Hematopoietic multipotent progenitor cell treated with erythropoietin and hydrocortisone succinate and interleukin-3 and kit ligand, for 17 days (in vitro differentiated cells): ENCODE results near the gene MESD.

ENCODE experiments used
- DNase-seq: peaks from one replicate; pipeline ENCODE4 v3.0.0-alpha.2; 2015; ENCODE audit warnings: low spot score

The MESD gene

DNA sequence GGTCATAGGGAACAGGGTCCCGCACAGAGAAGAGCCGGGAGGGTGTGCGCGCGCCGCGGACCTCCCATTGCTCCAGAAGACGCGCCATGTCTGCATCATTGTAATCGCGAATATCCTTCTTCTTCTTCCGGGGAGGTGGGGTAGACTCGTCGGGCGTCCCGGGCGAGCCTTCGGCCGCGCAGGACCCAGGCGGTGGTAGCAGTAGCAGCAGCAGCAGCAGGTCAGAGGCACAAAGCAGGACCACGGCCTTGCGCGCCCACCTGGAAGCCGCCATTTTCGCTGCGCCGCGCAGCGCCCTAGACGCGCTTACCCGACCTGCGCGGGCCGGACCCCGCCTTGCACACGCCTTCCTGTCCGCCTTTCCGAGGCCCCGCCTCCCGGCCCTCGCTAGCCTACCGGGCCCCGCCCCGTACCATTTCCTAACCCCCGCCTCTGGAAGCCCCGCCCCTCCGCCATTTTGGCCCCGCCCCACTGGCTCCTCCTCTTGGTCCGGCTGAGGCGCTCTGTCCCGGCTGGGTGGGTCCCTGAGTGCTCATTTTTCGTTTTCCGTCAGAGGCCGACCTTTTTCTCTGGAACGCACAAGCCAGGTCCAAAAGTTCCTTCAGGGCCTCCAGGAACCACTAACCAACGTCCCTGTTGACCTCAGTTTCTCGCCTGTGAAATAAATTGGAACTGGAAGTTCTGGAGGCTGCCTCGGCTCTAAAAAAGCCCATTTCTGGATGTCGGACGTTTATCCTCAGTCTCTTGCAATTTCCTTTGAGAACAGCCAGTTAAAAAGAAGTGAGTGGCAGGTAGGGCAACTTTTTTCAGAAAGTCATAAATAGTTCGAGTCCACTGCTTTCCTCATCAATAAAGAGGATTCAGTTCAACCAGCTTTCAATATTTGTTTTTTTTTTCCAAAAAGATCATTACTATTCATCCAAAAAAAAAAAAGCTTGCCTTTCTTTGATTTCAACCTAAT, at the start of gene MESD:
MESD (minus strand) TSS at position 302 of the 961 bp plus-strand sequence; CDS start at position 274, 28 bp downstream.
- DNase-seq: peak; percentile 95

DNA sequence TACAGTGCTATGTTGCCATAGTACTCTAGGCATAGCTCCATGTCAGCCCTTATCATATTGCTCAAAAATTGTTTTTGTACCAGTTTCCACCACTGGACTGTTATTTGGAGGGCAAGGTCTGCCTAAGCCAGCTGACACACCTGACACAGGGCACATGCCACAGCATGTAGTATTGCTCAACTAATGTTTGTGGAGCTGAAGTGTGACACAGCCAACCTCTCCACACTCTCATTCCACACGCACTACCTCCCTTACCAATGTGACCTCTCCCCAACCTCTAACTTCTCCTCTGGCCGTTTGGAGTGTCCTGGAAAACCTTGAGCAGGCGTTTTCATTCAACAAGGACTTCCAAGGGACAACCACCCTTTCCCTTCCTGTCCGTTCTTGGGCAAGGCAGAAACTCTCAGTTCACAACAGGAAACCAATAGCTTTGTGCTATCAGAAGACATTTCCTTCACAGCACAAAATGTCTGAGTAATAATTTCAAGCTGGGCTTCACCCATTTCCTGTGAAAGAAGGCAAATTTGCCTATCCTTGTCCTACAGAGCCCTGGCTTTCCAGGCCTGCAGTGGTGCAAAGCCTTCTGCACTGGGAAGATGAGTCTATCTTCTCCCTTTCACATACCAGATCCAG, 49.5 kb upstream of the MESD start:
- DNase-seq: no peak

DNA sequence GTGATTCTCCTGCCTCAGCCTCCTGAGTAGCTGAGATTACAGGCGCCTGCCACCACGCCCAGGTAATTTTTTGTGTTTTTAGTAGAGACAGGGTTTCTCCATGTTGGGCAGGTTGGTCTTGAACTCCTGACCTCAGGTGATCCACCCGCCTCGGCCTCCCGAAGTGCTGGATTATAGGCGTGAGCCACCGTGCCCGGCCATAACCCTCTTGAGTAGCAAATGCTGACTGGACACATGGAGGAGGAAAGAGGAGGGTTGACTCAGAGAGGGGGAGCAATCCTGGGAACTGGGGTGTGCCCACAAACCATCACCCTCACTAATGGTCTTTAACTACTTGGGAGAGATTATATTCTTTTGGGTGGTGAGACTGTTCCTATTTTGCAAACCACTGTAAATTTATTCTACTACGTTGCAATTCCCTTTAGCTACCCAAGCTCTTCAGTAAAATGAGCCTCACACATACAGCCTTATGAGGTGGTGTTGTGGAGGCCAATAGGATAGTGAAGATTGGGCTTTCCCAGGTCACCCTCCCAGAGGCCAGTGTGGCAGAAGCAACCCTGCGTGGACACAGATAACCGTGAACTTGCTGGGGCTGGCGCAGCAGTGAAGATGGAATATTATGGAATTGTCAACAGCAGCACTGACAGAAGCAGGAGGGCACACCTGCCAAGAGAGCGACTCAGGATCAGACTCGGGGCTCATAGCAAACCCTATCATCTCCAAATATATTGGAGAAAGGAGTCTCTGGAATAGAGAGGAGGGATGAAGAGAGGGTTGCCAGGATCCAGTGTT, 48.5 kb upstream of the MESD start:
- DNase-seq: no peak

DNA sequence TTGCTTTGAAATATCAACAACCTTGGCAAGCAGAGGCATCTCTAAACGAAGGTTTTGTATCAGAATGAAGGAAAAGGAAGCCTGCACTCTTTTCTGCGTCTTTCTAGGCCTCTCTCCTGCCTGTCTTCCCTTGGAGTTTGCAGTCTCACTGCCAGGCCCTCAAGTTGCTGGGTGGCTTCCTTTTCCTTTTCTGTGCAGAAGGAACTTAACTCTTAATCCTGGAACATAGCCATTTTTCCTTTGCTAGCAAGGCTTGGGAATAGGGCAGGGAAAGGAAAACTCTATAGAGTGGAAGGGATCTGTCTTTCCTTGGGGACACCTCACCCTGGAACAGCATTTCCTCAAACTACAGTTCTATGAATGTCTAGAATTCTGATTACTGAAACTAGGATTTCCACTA, 43.9 kb upstream of the MESD start:
- no peak for DNase-seq

DNA sequence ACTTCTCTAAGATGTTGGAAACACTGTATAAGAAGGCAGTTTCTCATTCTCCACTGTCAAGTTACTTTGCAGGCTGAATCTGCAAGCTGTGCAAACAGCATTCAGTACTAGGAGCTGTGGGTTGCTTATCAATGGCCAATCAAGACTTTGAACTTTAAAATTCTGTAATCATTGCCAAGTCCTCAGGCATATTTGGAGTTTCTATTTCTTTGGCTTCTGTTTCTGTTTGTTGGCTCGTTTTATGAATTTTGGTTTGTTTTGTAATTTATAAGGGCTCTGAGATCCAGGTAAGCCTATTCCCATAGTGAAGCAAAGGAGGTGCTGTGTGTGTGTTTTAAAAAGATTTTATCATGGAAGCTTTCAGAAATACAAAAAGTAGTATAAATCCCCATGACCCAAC, 43.2 kb upstream of the MESD start:
- DNase-seq: no peak

DNA sequence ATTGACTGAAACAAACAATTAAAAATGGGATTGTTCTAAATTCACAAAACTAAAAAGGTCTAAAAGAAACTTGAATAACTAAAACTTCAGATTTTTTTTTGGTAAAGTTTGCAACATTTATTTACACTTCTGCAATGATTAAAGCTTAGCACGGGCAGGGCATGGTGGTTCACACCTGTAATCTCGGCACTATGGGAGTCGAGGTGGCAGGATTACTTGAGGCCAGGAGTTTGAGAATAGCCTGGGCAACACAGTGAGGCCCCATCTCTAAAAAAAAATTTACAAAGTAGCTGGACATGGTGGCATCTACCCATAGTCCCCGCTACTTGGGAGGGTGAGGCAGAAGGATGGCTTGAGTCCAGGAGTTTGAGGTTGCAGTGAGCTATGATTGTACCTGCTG, 42.7 kb upstream of the MESD start:
- no peak for DNase-seq

DNA sequence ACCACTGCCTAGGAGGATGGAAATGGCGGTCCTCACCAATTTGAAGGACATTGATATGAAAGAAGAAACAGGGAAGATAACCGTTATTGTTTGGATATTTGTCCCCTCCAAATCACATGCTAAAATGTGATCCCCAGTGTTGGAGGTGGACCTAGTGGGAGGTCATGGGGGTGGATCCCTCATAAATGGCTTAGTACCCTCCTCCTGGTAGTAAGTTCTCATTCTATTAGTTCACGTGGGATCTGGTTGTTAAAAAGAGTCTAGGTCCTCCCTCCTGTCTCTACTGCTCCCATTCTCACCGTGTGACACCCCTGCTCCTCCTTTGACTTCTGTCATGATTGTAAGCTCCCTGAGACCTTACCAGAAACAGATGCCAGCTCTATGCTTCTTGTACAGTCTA, 41.6 kb upstream of the MESD start:
- no peak for DNase-seq

DNA sequence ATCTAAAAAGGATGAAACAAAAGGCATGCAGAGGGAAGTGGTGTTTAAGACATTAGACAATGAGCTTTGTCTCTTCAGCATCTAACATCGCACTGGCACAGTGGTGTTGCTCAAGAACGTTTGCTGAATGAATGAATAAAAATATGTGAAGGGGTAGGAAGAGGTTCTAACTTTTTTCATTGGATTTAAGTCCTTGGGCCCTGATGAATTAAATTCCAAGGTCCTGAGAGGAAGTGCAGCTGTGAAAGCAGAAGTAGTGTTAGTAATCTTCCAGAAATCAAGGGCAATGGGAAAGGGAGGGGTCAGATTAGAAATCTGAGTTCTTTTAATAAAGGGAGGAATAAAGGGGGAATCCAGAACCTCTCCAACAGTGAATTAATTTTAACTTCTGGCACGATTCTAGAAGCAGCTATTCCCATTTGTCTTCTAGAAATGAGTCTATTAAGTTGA, 40.7 kb upstream of the MESD start:
- DNase-seq: no peak

DNA sequence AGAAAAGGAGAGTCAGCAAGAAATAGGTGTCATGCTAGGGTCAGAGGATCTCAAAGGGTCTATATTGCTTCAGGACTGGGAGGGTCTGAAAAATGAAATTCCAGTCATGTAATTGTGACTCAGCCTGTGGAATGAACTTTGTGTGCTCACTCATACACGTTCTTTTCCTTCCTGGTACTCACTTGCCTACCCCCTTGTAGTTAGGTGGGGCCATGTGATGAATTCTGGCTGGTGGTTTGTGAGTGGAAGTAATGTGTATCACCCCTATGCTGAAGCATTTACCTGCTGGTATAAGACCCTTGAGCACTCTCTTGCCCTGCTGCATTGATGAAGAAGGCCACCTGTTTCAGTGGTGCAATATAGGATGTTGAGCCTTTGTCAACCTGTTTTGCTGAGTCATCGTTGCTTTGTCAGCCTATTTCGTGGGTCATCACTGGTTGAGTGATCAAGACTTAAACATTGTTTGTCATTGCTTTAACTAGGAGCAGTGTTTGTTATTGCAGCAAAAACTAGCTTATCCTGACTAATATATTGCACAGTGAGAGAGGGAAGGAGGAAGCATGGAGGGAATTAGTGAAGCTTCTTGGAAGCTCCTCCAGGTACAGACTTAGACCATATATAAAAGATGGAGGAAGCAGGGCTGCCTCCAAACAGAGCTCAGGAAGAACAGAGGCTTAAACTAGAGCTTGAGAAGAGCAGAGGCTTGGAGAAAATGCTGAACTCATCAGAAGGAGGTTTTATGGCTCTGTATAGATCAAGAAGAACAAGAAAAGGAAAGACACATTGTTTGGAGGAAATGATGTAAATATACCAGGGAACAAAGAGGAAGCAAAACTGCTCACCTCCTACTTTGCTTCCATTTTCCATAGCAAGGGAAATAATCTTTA, 40.0 kb upstream of the MESD start:
- DNase-seq: no peak

DNA sequence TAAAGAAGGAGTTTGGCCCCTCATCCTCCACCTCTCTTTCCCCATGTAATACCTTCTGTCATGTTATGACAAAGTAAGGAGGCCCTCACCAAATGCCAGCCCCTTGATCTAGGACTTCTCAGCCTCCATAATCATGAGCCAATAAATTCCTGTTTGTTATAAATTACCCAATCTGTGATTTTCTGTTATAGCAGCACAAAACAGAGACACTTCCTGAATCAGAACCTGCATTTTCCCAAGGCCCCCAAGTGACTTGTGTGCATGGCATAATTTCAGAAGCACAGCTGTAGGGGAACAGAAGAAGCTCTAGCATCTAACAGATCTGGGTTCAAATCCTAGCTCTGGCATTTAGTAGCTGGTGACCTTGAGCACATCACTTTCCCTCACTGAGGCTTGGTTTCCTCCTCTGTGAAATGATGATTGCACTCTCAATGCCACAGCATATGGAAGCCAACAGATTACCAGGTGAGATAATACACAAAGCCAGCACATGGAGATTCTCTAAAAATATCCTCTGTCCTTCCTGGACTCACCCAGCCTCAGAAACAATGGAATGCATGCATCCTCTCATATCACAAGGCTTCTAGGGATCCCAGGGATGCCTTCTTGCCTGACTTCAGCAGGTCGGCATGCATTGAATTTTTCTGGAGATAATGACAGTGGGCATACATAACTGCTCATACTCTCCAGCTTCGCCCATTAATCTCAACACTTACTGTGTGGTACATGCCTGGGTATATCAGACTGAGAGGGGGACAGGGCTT, 37.4 kb upstream of the MESD start:
- no peak for DNase-seq

DNA sequence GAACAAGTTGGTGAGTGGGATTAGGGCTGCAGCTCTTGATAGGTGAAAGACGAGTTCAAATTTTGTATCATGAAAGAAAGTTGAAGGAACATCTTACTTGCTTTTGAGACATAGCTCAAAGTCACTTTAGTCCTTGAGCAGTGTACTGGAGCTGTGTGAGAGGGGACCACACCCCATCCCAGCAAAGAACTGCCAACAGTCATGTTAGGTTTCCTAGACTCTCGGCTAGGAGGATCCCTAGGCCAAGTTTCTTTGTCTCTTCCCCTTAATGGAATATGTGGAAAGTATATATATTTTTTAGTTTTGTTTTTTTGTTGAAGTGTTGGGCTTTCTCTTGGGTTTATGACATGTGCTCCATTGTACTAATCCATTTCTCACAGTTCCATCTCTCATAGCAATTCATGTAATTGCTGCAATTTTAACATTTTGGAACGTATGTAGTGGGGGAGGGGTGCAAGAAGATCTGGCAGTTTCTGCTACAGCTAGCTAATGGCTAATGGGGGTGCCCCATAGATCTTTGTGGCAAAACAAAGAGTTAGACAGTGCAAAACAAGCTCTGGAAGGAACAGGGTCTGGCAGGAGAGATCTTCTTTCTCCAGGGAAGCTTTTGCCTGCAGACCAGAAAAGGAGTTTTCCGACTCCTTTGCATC, 36.2 kb upstream of the MESD start:
- DNase-seq: no peak

DNA sequence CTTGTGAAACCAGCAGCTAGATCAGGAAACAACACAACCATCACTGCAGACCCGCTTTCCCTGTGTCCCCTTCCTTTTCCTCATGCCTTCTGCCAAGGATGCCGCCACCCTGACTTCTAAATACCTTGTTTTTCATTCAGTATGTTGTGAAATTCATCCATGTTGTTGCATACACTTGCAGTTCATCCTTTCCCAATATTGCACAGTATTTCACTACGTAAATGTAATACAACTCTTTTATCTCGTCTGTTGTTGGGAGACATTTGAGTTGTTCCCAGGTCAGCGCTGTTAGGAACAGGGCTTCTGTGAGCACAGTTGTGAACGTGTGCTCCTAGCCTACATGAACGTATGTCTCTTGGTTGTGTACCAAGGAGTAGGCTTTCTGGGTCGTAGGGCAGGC, 35.3 kb upstream of the MESD start:
- no peak for DNase-seq

DNA sequence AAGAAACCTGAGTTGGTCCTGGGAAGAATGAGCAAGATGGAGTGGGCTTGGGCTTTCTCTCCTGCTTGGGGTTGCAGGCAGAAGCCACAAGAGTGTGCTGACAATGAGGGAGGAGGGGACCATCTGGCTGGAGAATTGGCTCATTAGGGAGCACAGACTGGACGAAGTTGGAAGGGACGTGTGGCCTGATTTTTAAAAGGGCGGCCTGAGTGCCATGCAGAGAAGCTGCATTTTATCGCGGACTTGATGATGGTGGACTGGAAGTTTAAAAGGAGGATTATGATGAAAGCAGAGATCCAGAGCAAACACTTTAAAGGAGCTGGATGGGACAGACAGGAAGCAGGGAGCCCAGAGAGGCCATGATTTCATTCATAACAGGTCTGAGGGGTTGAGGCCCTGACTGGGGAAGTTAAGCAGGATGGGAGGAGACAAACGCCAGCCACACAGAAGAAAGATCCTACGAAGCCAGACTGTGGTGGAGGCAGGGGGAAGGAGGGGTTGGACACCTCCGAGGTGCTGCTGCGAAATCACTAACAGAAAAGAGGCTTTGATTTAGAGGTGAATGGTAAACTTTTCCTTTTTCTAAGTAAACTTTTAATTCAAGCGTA, 34.8 kb upstream of the MESD start:
- DNase-seq: no peak

DNA sequence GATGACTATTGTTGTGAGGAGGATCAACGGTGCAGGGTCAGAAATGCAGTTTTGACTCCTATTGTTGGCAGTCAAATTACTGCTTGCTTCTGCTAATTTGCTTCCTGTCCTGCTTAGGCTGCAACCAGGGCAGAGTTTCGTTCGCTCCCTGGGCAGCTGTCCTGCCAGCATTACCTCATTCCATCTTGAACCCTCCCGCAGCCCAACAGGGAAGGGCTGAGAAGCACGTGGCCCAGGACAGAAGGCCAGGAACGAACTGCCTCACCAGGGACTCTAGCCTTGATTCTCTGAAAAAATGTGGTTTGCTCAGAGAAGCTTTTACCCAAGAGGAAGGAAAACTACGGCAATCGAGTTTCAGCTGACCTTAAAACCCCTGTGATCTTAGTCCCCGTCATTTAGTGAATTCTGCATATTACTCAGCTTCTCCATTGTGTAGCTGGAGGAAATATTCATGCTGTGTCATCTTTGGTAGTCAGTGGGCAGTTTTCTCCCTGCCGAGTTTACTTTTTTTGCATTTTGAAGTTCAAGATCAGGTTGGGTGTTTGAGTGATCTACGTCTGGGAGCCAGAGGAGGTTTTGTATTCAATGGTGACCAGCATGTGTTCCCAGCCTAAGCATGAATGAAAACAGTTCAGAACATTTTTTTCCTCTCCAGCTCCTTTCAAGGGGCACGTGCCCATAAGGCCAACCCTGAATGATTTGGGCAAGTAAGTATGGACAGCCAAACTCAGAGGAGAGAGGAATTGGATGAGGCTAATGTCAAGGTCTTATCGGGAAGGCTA, 34.1 kb upstream of the MESD start:
- DNase-seq: no peak

DNA sequence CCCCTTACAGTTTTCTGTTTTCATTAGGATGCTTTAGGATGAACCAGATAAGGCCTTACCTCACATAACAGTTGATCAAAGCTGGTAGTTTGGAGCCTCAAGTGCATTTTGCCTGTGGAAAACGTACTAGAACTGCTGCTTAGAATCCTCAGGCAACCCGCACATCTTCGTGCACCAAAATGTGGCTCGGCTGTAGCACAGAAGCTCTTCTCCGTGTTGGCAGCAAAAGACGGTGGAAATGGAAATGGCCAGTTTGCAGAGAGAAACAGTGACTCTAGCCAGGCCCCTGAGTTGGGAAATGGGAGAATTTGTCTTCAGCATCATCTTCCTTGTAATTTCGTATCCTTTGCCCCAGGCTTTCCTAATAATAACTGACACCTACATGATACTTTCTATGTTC, 31.7 kb upstream of the MESD start:
- no peak for DNase-seq

DNA sequence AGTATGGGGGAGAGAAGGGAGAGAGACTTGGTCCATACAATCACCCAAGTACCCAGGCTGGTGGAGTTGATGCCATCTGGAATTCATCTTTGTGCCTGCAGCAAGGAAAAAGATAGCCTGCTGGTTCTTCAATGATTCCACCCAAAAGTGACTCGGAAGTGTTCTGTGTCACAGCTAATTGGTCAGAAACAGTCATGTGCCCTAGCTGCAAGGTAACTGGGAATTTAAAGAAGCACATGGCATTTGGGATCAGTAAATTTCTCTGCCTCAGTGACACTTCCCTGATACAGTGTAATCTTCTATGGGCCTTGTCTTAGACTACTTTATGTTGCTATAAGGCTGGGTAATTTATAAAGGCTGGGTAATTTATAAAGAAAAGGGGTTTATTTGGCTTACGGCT, 28.6 kb upstream of the MESD start:
- no peak for DNase-seq

DNA sequence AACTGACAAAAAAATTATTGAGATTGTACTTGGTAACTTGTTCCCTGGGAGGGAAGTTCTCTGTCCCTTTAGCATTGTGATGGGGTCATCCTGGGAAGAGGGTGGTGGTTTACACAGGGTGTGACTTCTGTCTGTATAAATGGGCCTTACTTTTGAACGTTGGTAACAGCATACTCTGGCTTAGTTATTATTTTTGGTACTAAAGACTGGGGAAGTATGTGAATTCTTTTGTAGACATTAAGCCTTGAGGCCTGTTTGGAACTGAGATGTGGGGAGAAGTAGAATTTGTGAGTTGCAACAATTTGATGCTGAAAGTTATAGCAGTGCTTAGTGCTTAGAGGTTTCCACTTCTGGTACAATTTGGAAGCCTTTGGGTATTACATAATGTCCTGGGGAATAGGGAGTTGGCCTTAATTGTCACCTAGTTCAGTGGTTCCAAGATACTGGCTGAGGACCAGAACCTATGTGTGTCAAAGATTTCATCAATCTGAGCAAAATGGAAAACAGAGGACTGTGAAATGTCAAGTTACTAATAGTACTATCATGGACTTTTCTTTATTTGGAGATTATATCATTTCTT, 27.0 kb upstream of the MESD start:
- DNase-seq: no peak

DNA sequence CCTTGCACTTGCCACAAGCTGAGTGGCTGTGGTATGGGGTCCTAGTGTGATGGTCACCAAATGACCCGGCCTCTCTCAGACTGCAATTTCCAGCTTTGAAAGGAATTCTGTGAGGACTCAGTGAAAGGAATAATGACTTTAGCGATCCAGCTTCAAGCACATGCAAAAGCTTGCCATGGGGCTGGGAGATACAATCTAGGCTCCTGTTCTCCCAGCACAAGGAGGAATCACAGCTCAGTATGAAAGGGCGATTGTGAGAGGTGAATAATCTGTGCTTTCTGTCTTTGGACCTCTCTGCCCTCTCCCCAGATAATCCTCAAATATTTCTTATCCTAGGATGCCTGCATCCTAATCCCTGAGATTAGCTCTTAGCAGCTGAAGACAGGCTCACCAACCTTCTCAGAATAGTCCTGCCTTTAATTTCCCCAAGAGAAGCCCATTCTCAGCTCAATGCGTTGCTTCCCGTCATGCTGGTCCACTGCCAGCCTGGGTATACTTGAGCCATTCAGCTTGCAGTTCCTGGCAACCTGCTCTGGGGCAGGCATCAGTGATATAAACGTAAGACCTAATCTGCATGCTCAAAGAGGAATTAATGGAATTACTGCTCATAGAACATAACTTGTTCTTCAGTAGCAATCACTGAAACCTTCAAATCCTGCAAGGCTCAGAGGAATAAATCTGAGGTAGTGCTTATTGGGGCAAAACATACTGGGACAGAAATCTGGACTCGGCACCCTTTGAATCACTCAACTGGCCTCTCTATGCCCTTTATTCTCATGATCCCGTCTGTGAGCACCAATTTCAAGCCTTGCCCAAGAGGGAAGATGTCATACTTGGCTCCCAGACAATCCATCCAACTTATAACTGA, 26.2 kb upstream of the MESD start:
- DNase-seq: no peak
